HepG2 (cell line): ENCODE measurements around the gene CHIC2. TPM values are rescaled to one million over a fixed set of nuclear protein-coding genes. Genes with fewer than 3 reads are reported as not detected.

Experiments used
- CBFB ChIP-seq: sonication (generic); formaldehyde crosslinking; IDR thresholded peaks from 2 replicates; pipeline ENCODE4 v1.4.0; 2020; ENCODE audit warnings: missing genetic modification reagents
- KLF11 ChIP-seq: IDR thresholded peaks from 2 replicates; pipeline ENCODE4 v1.6.1; 2016; ENCODE audit warnings: missing compliant biosample characterization
- KLF16 ChIP-seq, 2 experiments: sonication (generic) in 1 of 2; formaldehyde crosslinking in 1 of 2; IDR thresholded peaks; 2 replicates each; pipeline versions ENCODE4 v1.6.1 to v1.8.0; 2016 to 2023; ENCODE audit warnings: missing genetic modification reagents in 2 of 2, missing compliant biosample characterization in 1 of 2
- MXI1 ChIP-seq: IDR thresholded peaks from 3 replicates; pipeline ENCODE4 v1.6.1; 2012; ENCODE audit warnings: low read depth, low read length, inconsistent platforms, borderline replicate concordance
- NFKB2 ChIP-seq: sonication (generic); formaldehyde crosslinking; IDR thresholded peaks from 2 replicates; pipeline ENCODE4 v1.4.0; 2020; ENCODE audit warnings: missing genetic modification reagents, borderline replicate concordance
- POGZ ChIP-seq: sonication (generic); formaldehyde crosslinking; IDR thresholded peaks from 2 replicates; pipeline ENCODE4 v1.4.0; 2020; ENCODE audit warnings: mild to moderate bottlenecking, missing genetic modification reagents
- RXRB ChIP-seq: IDR thresholded peaks from 2 replicates; pipeline ENCODE4 v1.6.1; 2016; ENCODE audit warnings: borderline replicate concordance, missing genetic modification reagents, missing compliant biosample characterization
- SMARCE1 ChIP-seq: fragments of 450-650 bp; IDR thresholded peaks from 2 replicates; pipeline ENCODE4 v1.6.1; 2017; ENCODE audit warnings: borderline replicate concordance
- ZNF644 ChIP-seq: IDR thresholded peaks from 2 replicates; pipeline ENCODE4 v1.6.1; 2016; ENCODE audit warnings: low read depth
- ZNF672 ChIP-seq: sonication (generic); formaldehyde crosslinking; IDR thresholded peaks from 2 replicates; pipeline ENCODE4 v1.8.1; 2022; ENCODE audit warnings: missing genetic modification reagents
- polyA plus RNA-seq, 8 experiments: library from polyadenylated mRNA; depleted of rRNA in 3 of 8; stranded (reverse) in 7 of 8; unstranded in 1 of 8; fragments of >200 nt; fragmentation: Illumina TruSeq in 4 of 8; extraction: Trizol in 4 of 8; gene quantifications; 2 replicates each; pipeline versions ENCODE4 v1.2.1 to v1.2.3, GENCODE V29; 2011 to 2016; ENCODE audit warnings: low read depth in 4 of 8, missing spikeins in 1 of 8, mixed read lengths in 1 of 8; ENCODE audit not compliant: insufficient read depth in 1 of 8
- total RNA-seq, 5 experiments: library from RNA; depleted of rRNA; stranded (reverse); fragments of >200 nt; fragmentation: Illumina TruSeq; extraction: Trizol; gene quantifications; 2 replicates each; pipeline ENCODE4 v1.2.3, GENCODE V29; 2016; ENCODE audit warnings: low read depth in 1 of 5
- TF ChIP-seq, protein P1 (sequence below): sonication (generic); formaldehyde crosslinking; IDR thresholded peaks from 2 replicates; pipeline ENCODE4 v1.5.0; 2020; ENCODE audit warnings: mild to moderate bottlenecking, low read depth, missing genetic modification reagents, borderline replicate concordance
- TF ChIP-seq, protein P2 (sequence below): sonication (generic); formaldehyde crosslinking; IDR thresholded peaks from 2 replicates; pipeline ENCODE4 v1.8.1; 2023; ENCODE audit warnings: missing genetic modification reagents, mild to moderate bottlenecking, borderline replicate concordance
- TF ChIP-seq, protein P3 (sequence below): sonication (generic); formaldehyde crosslinking; IDR thresholded peaks from 2 replicates; pipeline ENCODE4 v1.5.0; 2020; ENCODE audit warnings: mild to moderate bottlenecking, missing genetic modification reagents, borderline replicate concordance
- TF ChIP-seq, protein P4 (sequence below): sonication (generic); formaldehyde crosslinking; IDR thresholded peaks from 2 replicates; pipeline ENCODE4 v1.4.0; 2020; ENCODE audit warnings: missing genetic modification reagents, mild to moderate bottlenecking, borderline replicate concordance
- TF ChIP-seq, protein P5 (sequence below), 2 experiments: IDR thresholded peaks; 2 replicates each; pipeline ENCODE4 v1.6.1; 2011 to 2012; ENCODE audit warnings: low read length in 2 of 2, borderline replicate concordance in 1 of 2, low read depth in 1 of 2, mild to moderate bottlenecking in 1 of 2, moderate library complexity in 1 of 2

Gene CHIC2
- total and polyA plus RNA-seq, 2 of the 13 experiments (the other 11 are each of a cell fraction or from before 2014, with no cell fraction given) = 10.0 to 17.2 TPM

DNA sequence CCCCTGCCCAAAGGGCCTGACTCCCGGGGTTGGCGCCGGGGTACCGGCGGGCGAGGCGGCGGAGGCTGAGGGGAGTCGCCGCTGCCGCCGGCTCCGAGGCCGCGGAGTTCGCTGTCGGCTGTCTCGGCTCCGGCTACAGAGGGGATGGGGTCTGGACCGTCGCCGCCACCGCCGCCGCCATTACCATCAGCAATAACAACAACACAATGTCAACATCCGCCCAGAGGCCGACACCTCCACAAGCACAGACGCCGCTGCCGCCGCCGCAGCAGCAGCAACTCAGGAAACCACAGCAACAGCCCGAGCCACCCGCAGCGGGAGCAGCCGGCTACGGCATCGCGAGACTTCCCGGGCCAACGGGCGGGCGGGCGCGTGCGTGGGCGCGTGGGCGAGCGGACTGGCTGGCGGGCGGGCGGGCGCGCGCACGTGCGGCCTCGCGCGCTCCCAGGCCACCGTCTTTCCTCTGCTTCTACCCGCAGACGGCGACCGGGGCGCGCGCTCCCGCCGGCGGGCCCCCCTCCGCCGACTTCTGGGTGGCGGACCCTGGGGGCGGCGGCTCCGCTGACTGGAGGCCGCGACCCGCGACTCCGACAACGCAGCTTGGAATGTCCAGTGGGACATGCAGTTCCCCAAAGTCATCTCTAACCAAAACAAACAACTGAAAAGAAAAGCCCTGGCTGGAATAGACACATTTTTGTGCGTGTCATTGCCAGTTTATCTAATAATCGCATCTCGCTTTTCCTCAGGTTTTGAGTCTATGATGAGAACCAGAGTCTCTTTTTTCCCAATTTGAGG is at the start of gene CHIC2 (continued):
- TF ChIP-seq KLF16 (CRISPR knock-in tag; IDR thresholded peaks at IDR 0.05) = peak in 1 of 2 experiments; percentile 77; a peak in 2 of 4 replicates
- TF ChIP-seq CBFB (CRISPR knock-in tag) = peak; percentile 49; the same call in 1 of the 2 replicates
- no peak for TF ChIP-seq ZNF644
- peak; percentile 62 for TF ChIP-seq POGZ
- TF ChIP-seq ZNF672 = no peak
- TF ChIP-seq, protein P1, sequence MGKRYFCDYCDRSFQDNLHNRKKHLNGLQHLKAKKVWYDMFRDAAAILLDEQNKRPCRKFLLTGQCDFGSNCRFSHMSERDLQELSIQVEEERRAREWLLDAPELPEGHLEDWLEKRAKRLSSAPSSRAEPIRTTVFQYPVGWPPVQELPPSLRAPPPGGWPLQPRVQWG (CRISPR knock-in tag) = no peak
- TF ChIP-seq RXRB = peak; percentile 22; the same call in 1 of the 2 replicates
- no peak for TF ChIP-seq SMARCE1
- TF ChIP-seq MXI1 = peak; percentile 85; the same call in 2 of the 3 replicates
- TF ChIP-seq, protein P2, sequence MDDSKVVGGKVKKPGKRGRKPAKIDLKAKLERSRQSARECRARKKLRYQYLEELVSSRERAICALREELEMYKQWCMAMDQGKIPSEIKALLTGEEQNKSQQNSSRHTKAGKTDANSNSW (CRISPR knock-in tag) = no peak
- peak; percentile 71; the same call in 1 of the 2 replicates for TF ChIP-seq KLF11 (CRISPR knock-in tag)
- TF ChIP-seq, protein P3, sequence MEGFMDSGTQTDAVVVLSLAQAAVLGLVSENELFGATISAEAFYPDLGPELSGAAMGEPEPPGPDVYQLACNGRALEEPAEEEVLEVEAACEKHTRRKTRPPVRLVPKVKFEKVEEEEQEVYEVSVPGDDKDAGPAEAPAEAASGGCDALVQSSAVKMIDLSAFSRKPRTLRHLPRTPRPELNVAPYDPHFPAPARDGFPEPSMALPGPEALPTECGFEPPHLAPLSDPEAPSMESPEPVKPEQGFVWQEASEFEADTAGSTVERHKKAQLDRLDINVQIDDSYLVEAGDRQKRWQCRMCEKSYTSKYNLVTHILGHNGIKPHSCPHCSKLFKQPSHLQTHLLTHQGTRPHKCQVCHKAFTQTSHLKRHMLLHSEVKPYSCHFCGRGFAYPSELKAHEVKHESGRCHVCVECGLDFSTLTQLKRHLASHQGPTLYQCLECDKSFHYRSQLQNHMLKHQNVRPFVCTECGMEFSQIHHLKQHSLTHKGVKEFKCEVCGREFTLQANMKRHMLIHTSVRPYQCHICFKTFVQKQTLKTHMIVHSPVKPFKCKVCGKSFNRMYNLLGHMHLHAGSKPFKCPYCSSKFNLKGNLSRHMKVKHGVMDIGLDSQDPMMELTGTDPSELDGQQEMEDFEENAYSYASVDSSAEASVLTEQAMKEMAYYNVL (CRISPR knock-in tag) = no peak; the same call in 1 of the 2 replicates
- peak; percentile 32; the same call in 1 of the 2 replicates for TF ChIP-seq NFKB2 (CRISPR knock-in tag)
- TF ChIP-seq, protein P4, sequence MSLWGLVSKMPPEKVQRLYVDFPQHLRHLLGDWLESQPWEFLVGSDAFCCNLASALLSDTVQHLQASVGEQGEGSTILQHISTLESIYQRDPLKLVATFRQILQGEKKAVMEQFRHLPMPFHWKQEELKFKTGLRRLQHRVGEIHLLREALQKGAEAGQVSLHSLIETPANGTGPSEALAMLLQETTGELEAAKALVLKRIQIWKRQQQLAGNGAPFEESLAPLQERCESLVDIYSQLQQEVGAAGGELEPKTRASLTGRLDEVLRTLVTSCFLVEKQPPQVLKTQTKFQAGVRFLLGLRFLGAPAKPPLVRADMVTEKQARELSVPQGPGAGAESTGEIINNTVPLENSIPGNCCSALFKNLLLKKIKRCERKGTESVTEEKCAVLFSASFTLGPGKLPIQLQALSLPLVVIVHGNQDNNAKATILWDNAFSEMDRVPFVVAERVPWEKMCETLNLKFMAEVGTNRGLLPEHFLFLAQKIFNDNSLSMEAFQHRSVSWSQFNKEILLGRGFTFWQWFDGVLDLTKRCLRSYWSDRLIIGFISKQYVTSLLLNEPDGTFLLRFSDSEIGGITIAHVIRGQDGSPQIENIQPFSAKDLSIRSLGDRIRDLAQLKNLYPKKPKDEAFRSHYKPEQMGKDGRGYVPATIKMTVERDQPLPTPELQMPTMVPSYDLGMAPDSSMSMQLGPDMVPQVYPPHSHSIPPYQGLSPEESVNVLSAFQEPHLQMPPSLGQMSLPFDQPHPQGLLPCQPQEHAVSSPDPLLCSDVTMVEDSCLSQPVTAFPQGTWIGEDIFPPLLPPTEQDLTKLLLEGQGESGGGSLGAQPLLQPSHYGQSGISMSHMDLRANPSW (CRISPR knock-in tag) = no peak
- TF ChIP-seq, protein P5, sequence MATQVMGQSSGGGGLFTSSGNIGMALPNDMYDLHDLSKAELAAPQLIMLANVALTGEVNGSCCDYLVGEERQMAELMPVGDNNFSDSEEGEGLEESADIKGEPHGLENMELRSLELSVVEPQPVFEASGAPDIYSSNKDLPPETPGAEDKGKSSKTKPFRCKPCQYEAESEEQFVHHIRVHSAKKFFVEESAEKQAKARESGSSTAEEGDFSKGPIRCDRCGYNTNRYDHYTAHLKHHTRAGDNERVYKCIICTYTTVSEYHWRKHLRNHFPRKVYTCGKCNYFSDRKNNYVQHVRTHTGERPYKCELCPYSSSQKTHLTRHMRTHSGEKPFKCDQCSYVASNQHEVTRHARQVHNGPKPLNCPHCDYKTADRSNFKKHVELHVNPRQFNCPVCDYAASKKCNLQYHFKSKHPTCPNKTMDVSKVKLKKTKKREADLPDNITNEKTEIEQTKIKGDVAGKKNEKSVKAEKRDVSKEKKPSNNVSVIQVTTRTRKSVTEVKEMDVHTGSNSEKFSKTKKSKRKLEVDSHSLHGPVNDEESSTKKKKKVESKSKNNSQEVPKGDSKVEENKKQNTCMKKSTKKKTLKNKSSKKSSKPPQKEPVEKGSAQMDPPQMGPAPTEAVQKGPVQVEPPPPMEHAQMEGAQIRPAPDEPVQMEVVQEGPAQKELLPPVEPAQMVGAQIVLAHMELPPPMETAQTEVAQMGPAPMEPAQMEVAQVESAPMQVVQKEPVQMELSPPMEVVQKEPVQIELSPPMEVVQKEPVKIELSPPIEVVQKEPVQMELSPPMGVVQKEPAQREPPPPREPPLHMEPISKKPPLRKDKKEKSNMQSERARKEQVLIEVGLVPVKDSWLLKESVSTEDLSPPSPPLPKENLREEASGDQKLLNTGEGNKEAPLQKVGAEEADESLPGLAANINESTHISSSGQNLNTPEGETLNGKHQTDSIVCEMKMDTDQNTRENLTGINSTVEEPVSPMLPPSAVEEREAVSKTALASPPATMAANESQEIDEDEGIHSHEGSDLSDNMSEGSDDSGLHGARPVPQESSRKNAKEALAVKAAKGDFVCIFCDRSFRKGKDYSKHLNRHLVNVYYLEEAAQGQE (IDR thresholded peaks at IDR 0.05; ENCODE audit: borderline replicate concordance in 1 of 2, low read depth in 1 of 2, low read length in 2 of 2) = peak in 1 of 2 experiments; percentile 6; a peak in 1 of 4 replicates
